GM15510 (cell line): ENCODE measurements around the gene KCTD16.

Source experiments
- POLR2A ChIP-seq: IDR thresholded peaks from 3 replicates; pipeline ENCODE4 v1.6.1; 2011; ENCODE audit warnings: borderline replicate concordance; ENCODE audit not compliant: insufficient read length; ENCODE audit errors: extremely low read depth

Gene KCTD16

GRCh38 chr5:144525000-144525399 is 354.3 kb downstream of the KCTD16 start:
- no peak for TF ChIP-seq POLR2A

- no peak for TF ChIP-seq POLR2A
Measured at GRCh38 chr5:144531188-144531587, 360.5 kb downstream of the KCTD16 start.
